Ectodermal cell (in vitro differentiated cells): ENCODE results near the gene UST.

Experiments
- H3K27ac ChIP-seq: 2 replicates; pipeline ENCODE4 v1.7.0; 2013; ENCODE audit warnings: mild to moderate bottlenecking, low read depth, low read length; ENCODE audit not compliant: insufficient read depth, poor library complexity, severe bottlenecking
- H3K27me3 ChIP-seq: 2 replicates; pipeline ENCODE4 v1.7.0; 2013; ENCODE audit warnings: mild to moderate bottlenecking, low read length; ENCODE audit not compliant: insufficient read depth, control insufficient read depth, poor library complexity, severe bottlenecking
- H3K36me3 ChIP-seq: one replicate; pipeline ENCODE4 v1.7.0; 2013; ENCODE audit warnings: low read length; ENCODE audit not compliant: control insufficient read depth, insufficient read depth
- H3K4me1 ChIP-seq: one replicate; pipeline ENCODE4 v1.7.0; 2013; ENCODE audit warnings: low read length; ENCODE audit not compliant: control insufficient read depth, insufficient read depth
- H3K4me3 ChIP-seq: 2 replicates; pipeline ENCODE4 v1.7.0; 2013; ENCODE audit warnings: low read depth, low read length, control low read depth; ENCODE audit not compliant: insufficient read depth
- H3K9me3 ChIP-seq: 2 replicates; pipeline ENCODE4 v1.7.0; 2013; ENCODE audit warnings: mild to moderate bottlenecking, low read length, moderate library complexity; ENCODE audit not compliant: control insufficient read depth
- WGBS, 2 experiments: methylation state at CpG; one replicate each; pipeline ENCODE4 v1.1.7; 2013; ENCODE audit warnings: missing lambda C conversion rate in 2 of 2; 5-methylcytosine and 5-hydroxymethylcytosine counted together

The UST gene

GRCh38 chr6:148795563-148795962 lies 48.7 kb downstream of the UST start:
- Histone ChIP-seq H3K9me3 (no peaks in the 10 kb centered on the region), H3K4me3 (no peak overlapping the region), H3K4me1 (no peaks in the 10 kb centered on the region), H3K27ac (no peak overlapping the region), H3K36me3 (no peaks in the 10 kb centered on the region), H3K27me3 (no peaks in the 10 kb centered on the region)
- 77 to 100% methylated on average over 1 to 4 of the region's 6 CpGs for WGBS, 2 experiments

DNA sequence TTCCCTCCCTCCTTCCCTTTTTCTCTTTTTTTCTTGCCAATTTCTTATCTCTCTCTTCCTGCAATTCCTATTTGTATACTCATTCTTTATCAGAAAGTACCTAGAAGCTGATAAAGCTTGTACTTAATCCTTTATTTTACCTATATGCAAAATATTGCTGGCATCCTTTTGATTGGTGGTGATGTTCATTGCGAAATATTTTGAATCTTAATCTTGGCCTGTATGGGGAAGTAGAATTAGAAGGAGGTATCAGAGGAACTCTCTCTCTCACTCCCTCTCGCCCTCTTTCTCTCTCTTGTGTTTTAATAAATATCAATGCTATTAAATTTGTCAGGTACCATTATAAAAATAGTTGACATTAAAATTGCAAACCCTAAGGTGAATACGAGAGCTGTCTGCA lies 52.8 kb downstream of the UST start:
- WGBS, 2 experiments, result 95 to 100% methylated on average over 1 of the region's 3 CpGs
- H3K9me3 ChIP-seq, result no peaks in the 10 kb centered on the region

DNA sequence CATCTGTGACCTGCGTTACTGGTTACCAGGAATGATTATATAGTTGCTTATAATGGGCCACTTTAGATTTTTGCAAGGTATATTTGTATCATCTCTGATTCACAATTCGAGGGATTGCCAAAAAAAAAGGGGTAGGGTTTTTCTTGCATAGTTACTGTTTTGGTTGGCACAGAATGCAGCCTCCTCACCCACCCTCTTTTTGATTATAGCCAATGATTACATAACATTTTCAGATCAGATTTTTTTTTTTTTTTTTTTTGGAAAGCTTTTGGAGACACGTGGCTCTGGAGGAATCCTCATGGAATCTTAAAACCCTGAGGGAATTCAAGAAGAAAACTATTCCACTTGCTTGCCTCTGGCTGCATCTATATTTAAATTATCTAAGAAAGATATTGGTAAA lies 53.7 kb downstream of the UST start:
- H3K27me3 ChIP-seq, result no peaks in the 10 kb centered on the region
- no peak overlapping the region for H3K27ac ChIP-seq
- H3K4me3 ChIP-seq, result no peak overlapping the region
- H3K4me1 ChIP-seq, result peaks cover 10% of the 10 kb centered on the region
- H3K36me3 ChIP-seq, result no peaks in the 10 kb centered on the region
- WGBS, 2 experiments, result 72 to 74% methylated on average over 2 of the region's 3 CpGs
- H3K9me3 ChIP-seq, result no peaks in the 10 kb centered on the region

More for the DNA sequence above, 52.8 kb downstream of the UST start:
- Histone ChIP-seq H3K4me1 (peaks cover 10% of the 10 kb centered on the region), H3K27me3 (no peaks in the 10 kb centered on the region), H3K27ac (no peak overlapping the region), H3K36me3 (no peaks in the 10 kb centered on the region), H3K4me3 (no peak overlapping the region)

- WGBS, 2 experiments, result 76 to 80% methylated on average over 5 to 6 of the region's 6 CpGs
Measured at GRCh38 chr6:148803979-148804378, 57.1 kb downstream of the UST start.

DNA sequence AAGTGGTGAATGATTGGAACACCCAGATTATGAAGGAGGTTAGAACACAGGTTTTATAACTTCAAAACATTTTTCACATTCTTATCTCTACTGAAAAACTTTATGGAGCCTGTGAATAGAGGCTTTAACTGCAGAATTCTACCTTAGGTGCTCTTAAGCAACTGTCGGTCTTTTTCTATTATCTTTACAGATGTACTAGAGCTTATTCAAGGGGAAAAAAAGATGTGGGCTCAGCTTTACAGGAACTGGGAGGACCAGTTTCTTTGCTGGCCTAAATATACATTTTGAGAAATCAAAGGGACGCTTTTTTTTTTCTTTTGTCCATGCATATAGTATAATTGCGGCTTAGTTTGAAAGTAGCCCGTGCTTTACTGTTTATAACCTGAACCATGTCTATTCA lies 58.9 kb downstream of the UST start:
- Histone ChIP-seq H3K4me1 (peaks cover 15% of the 10 kb centered on the region), H3K27me3 (no peaks in the 10 kb centered on the region), H3K27ac (no peak overlapping the region), H3K36me3 (no peaks in the 10 kb centered on the region), H3K9me3 (no peaks in the 10 kb centered on the region), H3K4me3 (no peak overlapping the region)
- WGBS, 2 experiments, result 93 to 97% methylated on average over 4 of the region's 4 CpGs

More at GRCh38 chr6:148803979-148804378, 57.1 kb downstream of the UST start:
- Histone ChIP-seq H3K27ac (no peak overlapping the region), H3K36me3 (no peaks in the 10 kb centered on the region), H3K4me3 (no peak overlapping the region), H3K27me3 (no peaks in the 10 kb centered on the region), H3K4me1 (peaks cover 15% of the 10 kb centered on the region), H3K9me3 (no peaks in the 10 kb centered on the region)

DNA sequence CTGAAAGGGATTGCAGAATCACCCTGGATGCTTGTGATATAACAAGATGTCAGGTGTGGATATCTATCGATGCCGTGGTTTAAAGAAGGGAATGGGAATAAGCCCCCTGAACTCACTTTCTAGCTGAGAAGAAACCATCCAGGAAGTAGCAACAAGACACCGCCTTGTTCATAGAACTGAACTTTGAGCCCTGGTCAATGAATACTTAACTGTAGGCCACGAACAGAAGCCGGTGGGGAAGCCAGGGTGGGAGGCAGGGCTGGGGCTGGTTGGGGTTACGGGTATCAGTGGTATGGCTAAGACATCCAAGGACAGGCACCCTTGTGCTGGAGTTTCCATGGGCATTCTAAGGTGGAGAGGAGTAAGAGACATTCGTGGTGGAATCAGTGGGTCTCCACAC lies 61.0 kb downstream of the UST start:
- Histone ChIP-seq H3K36me3 (peaks cover 3% of the 10 kb centered on the region), H3K27me3 (no peaks in the 10 kb centered on the region), H3K4me3 (no peak overlapping the region), H3K4me1 (peaks cover 15% of the 10 kb centered on the region), H3K27ac (no peak overlapping the region), H3K9me3 (no peaks in the 10 kb centered on the region)
- 97 to 98% methylated on average over 7 of the region's 7 CpGs for WGBS, 2 experiments

GRCh38 chr6:148808786-148809304 lies 62.0 kb downstream of the UST start:
- Histone ChIP-seq H3K9me3 (no peaks in the 10 kb centered on the region), H3K4me1 (peaks cover 11% of the 10 kb centered on the region), H3K4me3 (no peak overlapping the region), H3K27ac (no peak overlapping the region), H3K36me3 (peaks cover 3% of the 10 kb centered on the region), H3K27me3 (no peaks in the 10 kb centered on the region)
- WGBS, 2 experiments, result 82 to 92% methylated on average over 5 of the region's 5 CpGs

GRCh38 chr6:148811459-148811858 lies 64.6 kb downstream of the UST start:
- Histone ChIP-seq H3K4me1 (peaks cover 5% of the 10 kb centered on the region), H3K36me3 (peaks cover 7% of the 10 kb centered on the region), H3K27me3 (no peaks in the 10 kb centered on the region), H3K4me3 (no peak overlapping the region), H3K9me3 (no peaks in the 10 kb centered on the region), H3K27ac (no peak overlapping the region)
- WGBS, 2 experiments, result 94% methylated on average over 5 of the region's 5 CpGs

DNA sequence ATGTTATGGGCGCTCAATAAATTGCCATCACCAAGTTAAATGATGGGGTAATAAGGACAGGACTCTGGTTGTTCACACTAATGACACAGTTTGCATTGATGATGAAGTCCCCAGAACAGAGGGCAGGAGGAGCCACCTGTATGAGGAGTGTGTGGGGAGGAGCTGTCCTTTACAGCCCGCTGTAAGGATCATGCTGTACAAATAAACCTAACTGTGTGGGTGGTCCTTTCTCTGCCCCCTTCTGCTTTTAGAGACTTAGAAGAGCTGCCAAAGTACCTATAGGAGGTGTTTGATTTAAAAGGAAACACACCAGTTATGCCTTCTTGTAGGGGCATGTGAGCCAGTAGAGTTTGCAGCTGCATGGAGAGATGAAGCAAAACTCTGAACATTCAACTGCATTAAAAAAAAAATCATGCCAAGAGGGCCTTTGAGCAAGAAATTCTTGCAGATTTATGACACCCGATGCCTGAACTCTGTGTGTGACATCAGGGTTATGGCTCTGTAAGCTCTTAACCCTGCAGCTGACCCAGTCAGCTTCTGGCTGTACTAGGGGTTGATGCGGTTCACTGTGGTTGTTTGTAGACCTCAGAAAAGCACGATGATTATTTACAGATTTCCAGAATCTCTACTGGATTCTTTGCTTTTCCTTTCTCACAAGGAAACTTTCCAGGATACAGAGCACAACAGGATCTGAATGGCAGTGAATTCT lies 67.4 kb downstream of the UST start:
- Histone ChIP-seq H3K27me3 (no peaks in the 10 kb centered on the region), H3K27ac (no peak overlapping the region), H3K36me3 (peaks cover 7% of the 10 kb centered on the region), H3K4me1 (peaks cover 18% of the 10 kb centered on the region), H3K4me3 (no peak overlapping the region), H3K9me3 (no peaks in the 10 kb centered on the region)
- WGBS, 2 experiments, result 75 to 77% methylated on average over 5 of the region's 5 CpGs

GRCh38 chr6:148814869-148815268 lies 68.0 kb downstream of the UST start:
- Histone ChIP-seq H3K36me3 (peaks cover 7% of the 10 kb centered on the region), H3K27ac (no peak overlapping the region), H3K4me3 (no peak overlapping the region), H3K9me3 (no peaks in the 10 kb centered on the region), H3K4me1 (peaks cover 24% of the 10 kb centered on the region), H3K27me3 (no peaks in the 10 kb centered on the region)
- WGBS, 2 experiments, result 100% methylated on average over 1 of the region's 2 CpGs
